ENCODE data around the gene DPM3.
"Not testable (repeated sequence)": the region's sequence is repeated elsewhere in the genome, so short reads cannot be mapped to it uniquely, and the experiment has no call there.

The DPM3 gene

DNA sequence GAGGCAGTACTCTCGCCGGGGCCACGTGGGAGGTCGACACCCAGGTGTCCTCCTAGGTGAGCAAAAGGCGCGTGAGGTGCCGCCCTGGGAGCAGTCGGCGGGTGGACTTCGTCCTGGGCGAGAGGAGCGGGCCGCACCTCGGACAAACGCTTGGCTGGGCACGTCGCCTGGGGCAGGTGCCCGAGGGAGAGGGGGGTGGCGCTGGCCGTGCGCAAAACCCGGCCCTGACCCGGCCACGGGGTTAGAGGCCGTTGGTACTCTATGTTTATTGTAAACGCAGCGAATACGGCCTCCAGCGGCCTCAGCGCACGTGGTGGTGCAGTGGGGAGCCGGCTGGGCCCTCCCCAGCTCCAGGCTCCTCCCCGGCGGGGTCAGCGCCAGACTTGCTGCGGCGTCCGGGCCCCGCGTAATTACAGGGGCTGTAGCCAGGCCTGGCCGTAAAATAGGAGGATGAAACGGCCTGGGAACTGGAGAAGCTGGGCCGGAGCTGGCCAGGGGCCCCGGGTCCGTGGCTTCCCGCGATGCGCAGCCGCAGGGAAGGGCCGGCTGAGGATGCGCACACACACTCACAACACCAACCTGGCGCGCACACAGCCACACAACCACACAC lies 14.3 kb downstream of the DPM3 start:
- peak overlapping the region; percentile 64 to 73 for H3K4me3 ChIP-seq (ENCODE audit: low read depth in 1 of 2, low read length in 2 of 2)
- no peaks in the 10 kb centered on the region for H3K9me3 ChIP-seq (ENCODE audit: control insufficient read depth in 1 of 2, low read length in 2 of 2)
- no peaks in the 10 kb centered on the region for H3K27me3 ChIP-seq (ENCODE audit: control insufficient read depth in 1 of 2, insufficient read depth in 2 of 2, low read length in 2 of 2)
- peak overlapping the region; percentile 84 to 96 for H3K9ac ChIP-seq (ENCODE audit: low read depth in 1 of 2, low read length in 2 of 2)
- peaks cover 30 to 59% of the 10 kb centered on the region in 2 donors for H3K4me1 ChIP-seq (ENCODE audit: control insufficient read depth in 1 of 2, insufficient read depth in 2 of 2, low read length in 2 of 2)
- peaks cover 0 to 6% of the 10 kb centered on the region in 2 donors for H3K36me3 ChIP-seq (ENCODE audit: control insufficient read depth in 1 of 2, insufficient read depth in 2 of 2, low read length in 2 of 2)
- peak overlapping the region; percentile 96 for H3K27ac ChIP-seq (ENCODE audit: low read depth, low read length)

DNA sequence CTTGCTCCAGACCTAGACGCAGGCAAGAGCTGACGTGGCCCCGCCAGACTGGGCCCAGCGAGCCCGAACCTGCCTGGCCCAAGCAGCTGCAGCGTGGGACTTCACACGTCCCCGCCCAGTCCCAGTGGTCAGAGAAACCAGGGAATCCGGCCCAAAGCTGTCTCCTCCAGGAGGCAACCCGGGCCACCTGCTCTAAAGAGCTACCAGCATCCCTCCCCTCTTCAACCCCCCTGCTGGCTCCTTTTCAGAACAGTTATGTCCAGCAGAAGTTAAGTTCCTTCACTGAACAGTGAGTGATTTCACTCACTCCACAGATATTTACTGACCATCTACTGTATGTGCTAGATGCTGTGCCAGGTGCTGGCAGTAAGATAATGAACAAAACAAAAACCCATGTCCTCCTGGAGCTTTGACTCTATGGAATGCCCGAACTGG lies 14.8 kb downstream of the DPM3 start:
- Histone ChIP-seq H3K27ac (ENCODE audit: low read depth, low read length) (peak overlapping the region; percentile 77), H3K4me1 (ENCODE audit: control insufficient read depth in 1 of 2, insufficient read depth in 2 of 2, low read length in 2 of 2) (peaks cover 30 to 54% of the 10 kb centered on the region in 2 donors)

DNA sequence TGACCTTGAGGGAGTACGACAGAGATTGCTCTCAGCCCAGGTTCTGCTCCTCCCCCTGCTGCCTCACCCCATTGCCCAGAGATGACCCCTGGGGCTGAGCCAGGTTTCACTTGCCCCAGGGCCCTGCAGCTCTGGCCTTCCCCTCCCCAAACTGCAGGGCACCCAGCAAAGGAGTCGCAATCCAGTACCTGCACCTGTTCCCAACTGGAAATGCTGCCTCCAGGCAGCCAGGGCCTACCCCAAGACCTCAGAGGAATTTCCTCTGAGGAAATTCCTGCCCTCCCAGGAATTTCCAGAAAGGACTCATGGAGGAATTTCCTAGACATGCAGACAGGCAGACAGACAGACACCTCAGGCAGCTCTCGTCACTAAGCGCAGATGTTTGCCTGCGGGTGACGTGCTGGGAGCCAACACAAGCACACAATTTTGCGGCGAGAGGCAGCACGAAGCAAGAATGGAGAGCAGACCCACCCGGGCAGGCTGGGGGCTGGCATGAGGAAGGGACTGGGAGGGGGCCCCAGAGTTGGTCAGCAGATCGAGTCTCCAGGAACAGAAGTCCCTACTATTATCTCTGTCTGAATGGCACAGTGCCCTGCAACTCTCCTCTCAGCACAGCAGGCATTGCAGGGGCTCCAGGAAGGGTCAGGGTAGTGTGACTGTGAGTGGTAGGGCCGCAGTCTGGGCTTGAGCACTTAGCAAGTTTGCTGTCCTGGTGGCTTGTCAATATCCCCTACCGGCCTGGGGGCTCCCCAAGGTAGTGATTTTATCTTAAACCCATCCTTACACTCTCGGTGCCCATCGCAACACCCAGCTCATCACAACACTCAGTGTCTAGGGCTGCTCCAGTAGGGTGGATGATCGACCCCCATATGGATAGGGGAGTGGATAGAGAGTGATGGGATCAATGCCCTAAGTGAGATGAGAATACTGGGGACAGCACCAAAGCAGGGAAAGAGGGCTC lies 15.5 kb downstream of the DPM3 start:
- Histone ChIP-seq H3K27ac (ENCODE audit: low read depth, low read length) (peak overlapping the region; percentile 77), H3K9me3 (ENCODE audit: control insufficient read depth in 1 of 2, low read length in 2 of 2) (no peaks in the 10 kb centered on the region), H3K4me1 (ENCODE audit: control insufficient read depth in 1 of 2, insufficient read depth in 2 of 2, low read length in 2 of 2) (peaks cover 30 to 50% of the 10 kb centered on the region in 2 donors), H3K36me3 (ENCODE audit: control insufficient read depth in 1 of 2, insufficient read depth in 2 of 2, low read length in 2 of 2) (no peaks in the 10 kb centered on the region), H3K4me3 (ENCODE audit: low read depth in 1 of 2, low read length in 2 of 2) (no peak overlapping the region), H3K27me3 (ENCODE audit: control insufficient read depth in 1 of 2, insufficient read depth in 2 of 2, low read length in 2 of 2) (no peaks in the 10 kb centered on the region), H3K9ac (ENCODE audit: low read depth in 1 of 2, low read length in 2 of 2) (peak overlapping the region; percentile 32 to 57)

More for the DNA sequence above, 14.8 kb downstream of the DPM3 start:
- H3K36me3 ChIP-seq (ENCODE audit: control insufficient read depth in 1 of 2, insufficient read depth in 2 of 2, low read length in 2 of 2), result peaks cover 0 to under 1% of the 10 kb centered on the region in 2 donors
- H3K9ac ChIP-seq (ENCODE audit: low read depth in 1 of 2, low read length in 2 of 2), result peak overlapping the region; percentile 32 to 57
- peak overlapping the region in 1 of 2 donors; percentile 21 for H3K4me3 ChIP-seq (ENCODE audit: low read depth in 1 of 2, low read length in 2 of 2)
- no peaks in the 10 kb centered on the region for H3K9me3 ChIP-seq (ENCODE audit: control insufficient read depth in 1 of 2, low read length in 2 of 2)
- no peaks in the 10 kb centered on the region for H3K27me3 ChIP-seq (ENCODE audit: control insufficient read depth in 1 of 2, insufficient read depth in 2 of 2, low read length in 2 of 2)

DNA sequence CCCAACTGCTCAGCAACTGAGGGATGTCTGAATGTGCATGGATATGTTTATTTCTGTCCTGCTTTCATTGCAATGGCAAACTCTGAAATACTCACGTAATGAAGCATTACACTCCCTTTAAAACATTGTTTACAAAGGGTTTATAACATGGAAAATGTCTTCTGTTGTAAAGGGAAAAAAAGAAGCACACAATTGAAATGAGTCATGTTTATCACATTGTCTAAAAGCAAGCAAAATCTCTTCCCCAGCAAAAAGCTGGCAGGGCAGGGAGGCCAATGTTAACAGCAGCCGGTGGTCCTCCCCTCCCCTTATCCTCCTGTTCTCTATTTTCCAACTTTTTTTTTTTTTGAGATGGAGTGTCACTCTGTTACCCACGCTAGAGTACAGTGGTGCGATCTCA lies 16.5 kb downstream of the DPM3 start:
- Histone ChIP-seq H3K27ac (ENCODE audit: low read depth, low read length) (no peak overlapping the region), H3K4me1 (ENCODE audit: control insufficient read depth in 1 of 2, insufficient read depth in 2 of 2, low read length in 2 of 2) (peaks cover 30 to 41% of the 10 kb centered on the region in 2 donors), H3K36me3 (ENCODE audit: control insufficient read depth in 1 of 2, insufficient read depth in 2 of 2, low read length in 2 of 2) (no peaks in the 10 kb centered on the region), H3K27me3 (ENCODE audit: control insufficient read depth in 1 of 2, insufficient read depth in 2 of 2, low read length in 2 of 2) (no peaks in the 10 kb centered on the region), H3K9me3 (ENCODE audit: control insufficient read depth in 1 of 2, low read length in 2 of 2) (no peaks in the 10 kb centered on the region), H3K9ac (ENCODE audit: low read depth in 1 of 2, low read length in 2 of 2) (no peak overlapping the region), H3K4me3 (ENCODE audit: low read depth in 1 of 2, low read length in 2 of 2) (no peak overlapping the region)

DNA sequence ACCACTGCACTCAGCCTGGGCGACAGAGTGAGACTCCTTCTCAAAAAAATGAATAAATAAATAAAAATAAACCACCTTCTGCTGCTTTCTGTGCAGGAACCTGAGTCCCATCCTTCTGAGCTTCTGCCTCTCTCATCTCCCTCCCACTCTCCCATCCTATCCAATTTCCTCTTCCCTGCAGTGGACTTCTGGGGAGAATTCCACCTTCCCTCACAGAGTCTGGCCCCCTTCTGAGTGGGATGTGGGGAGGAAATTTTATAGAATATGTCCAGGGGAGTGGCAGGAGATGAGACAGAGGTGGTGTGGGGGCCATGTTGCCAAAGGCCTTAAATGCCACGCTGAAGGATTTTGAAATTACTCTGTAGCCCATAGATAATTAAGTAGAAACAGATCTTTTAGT lies 18.0 kb downstream of the DPM3 start:
- Histone ChIP-seq H3K27ac (ENCODE audit: low read depth, low read length) (no peak overlapping the region), H3K9me3 (ENCODE audit: control insufficient read depth in 1 of 2, low read length in 2 of 2) (no peaks in the 10 kb centered on the region), H3K4me1 (ENCODE audit: control insufficient read depth in 1 of 2, insufficient read depth in 2 of 2, low read length in 2 of 2) (peaks cover 30% of the 10 kb centered on the region in 2 donors), H3K9ac (ENCODE audit: low read depth in 1 of 2, low read length in 2 of 2) (no peak overlapping the region), H3K4me3 (ENCODE audit: low read depth in 1 of 2, low read length in 2 of 2) (no peak overlapping the region), H3K27me3 (ENCODE audit: control insufficient read depth in 1 of 2, insufficient read depth in 2 of 2, low read length in 2 of 2) (no peaks in the 10 kb centered on the region), H3K36me3 (ENCODE audit: control insufficient read depth in 1 of 2, insufficient read depth in 2 of 2, low read length in 2 of 2) (no peaks in the 10 kb centered on the region)

DNA sequence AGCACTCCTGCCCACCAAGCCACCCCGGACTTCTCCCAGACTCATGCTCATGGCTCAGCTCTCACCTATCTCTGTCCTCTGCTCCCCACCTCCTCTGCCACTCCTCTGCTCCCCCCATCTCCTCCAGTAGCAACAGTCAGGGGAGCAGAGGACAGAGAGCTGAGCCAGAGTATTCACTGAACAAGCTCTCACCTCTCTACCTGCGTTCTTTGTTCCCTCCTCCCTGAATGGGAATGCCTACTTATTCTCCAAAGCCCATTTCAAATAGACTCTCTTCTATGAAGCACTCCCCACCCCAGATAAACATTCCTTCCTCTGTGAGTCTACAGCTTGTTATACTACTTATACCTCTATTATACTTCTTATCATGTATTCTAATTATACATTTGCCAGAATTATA lies 19.1 kb downstream of the DPM3 start:
- no peak overlapping the region for H3K9ac ChIP-seq (ENCODE audit: low read depth in 1 of 2, low read length in 2 of 2)
- no peaks in the 10 kb centered on the region for H3K27me3 ChIP-seq (ENCODE audit: control insufficient read depth in 1 of 2, insufficient read depth in 2 of 2, low read length in 2 of 2)
- H3K4me3 ChIP-seq (ENCODE audit: low read depth in 1 of 2, low read length in 2 of 2), result no peak overlapping the region

DNA sequence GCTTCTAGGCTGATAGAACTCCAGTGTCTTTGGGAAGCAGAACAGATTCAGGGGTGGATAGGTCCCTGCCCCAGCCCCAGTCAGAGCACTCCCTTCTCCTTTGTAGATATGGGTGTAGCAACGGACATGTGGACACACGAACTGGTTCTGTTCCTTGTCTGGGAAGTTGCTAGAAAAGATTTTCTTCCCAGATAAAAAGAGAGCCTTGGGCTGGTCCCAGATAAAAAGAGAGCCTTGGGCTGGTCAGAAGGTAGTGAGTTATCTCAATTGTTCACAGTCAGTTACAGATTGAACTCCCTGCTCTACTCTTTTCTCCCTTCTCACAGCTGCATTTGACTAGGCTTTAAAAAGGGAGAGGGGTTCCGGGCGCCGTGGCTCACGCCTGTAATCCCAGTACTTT lies 20.1 kb downstream of the DPM3 start:
- no peak overlapping the region for H3K9ac ChIP-seq (ENCODE audit: low read depth in 1 of 2, low read length in 2 of 2)
- no peaks in the 10 kb centered on the region for H3K36me3 ChIP-seq (ENCODE audit: control insufficient read depth in 1 of 2, insufficient read depth in 2 of 2, low read length in 2 of 2)
- H3K9me3 ChIP-seq (ENCODE audit: control insufficient read depth in 1 of 2, low read length in 2 of 2), result no peaks in the 10 kb centered on the region
- no peak overlapping the region for H3K27ac ChIP-seq (ENCODE audit: low read depth, low read length)
- H3K27me3 ChIP-seq (ENCODE audit: control insufficient read depth in 1 of 2, insufficient read depth in 2 of 2, low read length in 2 of 2), result no peaks in the 10 kb centered on the region
- peaks cover 10 to 17% of the 10 kb centered on the region in 2 donors for H3K4me1 ChIP-seq (ENCODE audit: control insufficient read depth in 1 of 2, insufficient read depth in 2 of 2, low read length in 2 of 2)
- H3K4me3 ChIP-seq (ENCODE audit: low read depth in 1 of 2, low read length in 2 of 2), result no peak overlapping the region

More for the DNA sequence above, 19.1 kb downstream of the DPM3 start:
- Histone ChIP-seq H3K27ac (ENCODE audit: low read depth, low read length) (no peak overlapping the region), H3K4me1 (ENCODE audit: control insufficient read depth in 1 of 2, insufficient read depth in 2 of 2, low read length in 2 of 2) (peaks cover 19 to 22% of the 10 kb centered on the region in 2 donors), H3K9me3 (ENCODE audit: control insufficient read depth in 1 of 2, low read length in 2 of 2) (no peaks in the 10 kb centered on the region), H3K36me3 (ENCODE audit: control insufficient read depth in 1 of 2, insufficient read depth in 2 of 2, low read length in 2 of 2) (no peaks in the 10 kb centered on the region)

DNA sequence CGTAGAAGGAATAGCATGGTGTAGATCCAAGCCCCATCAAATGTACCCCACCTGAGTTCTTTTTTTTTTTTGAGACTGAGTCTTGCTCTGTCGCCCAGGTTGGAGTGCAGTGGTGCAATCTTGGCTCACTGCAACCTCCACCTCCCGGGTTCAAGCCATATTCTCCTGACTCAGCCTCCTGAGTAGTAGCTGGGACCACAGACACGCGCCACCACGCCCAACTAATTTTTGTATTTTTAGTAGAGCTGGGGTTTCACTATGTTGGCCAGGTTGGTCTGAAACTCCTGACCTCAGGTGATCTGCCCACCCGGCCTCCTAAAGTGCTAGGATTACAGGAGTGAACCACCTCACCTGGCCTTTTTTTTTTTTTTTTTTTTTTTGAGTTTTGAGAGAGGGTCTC lies 22.2 kb downstream of the DPM3 start:
- not testable (repeated sequence) for H3K9me3 ChIP-seq (ENCODE audit: control insufficient read depth in 1 of 2, low read length in 2 of 2); H3K27me3 ChIP-seq (ENCODE audit: control insufficient read depth in 1 of 2, insufficient read depth in 2 of 2, low read length in 2 of 2); H3K4me3 ChIP-seq (ENCODE audit: low read depth in 1 of 2, low read length in 2 of 2); H3K36me3 ChIP-seq (ENCODE audit: control insufficient read depth in 1 of 2, insufficient read depth in 2 of 2, low read length in 2 of 2); H3K4me1 ChIP-seq (ENCODE audit: control insufficient read depth in 1 of 2, insufficient read depth in 2 of 2, low read length in 2 of 2); H3K9ac ChIP-seq (ENCODE audit: low read depth in 1 of 2, low read length in 2 of 2); H3K27ac ChIP-seq (ENCODE audit: low read depth, low read length)

DNA sequence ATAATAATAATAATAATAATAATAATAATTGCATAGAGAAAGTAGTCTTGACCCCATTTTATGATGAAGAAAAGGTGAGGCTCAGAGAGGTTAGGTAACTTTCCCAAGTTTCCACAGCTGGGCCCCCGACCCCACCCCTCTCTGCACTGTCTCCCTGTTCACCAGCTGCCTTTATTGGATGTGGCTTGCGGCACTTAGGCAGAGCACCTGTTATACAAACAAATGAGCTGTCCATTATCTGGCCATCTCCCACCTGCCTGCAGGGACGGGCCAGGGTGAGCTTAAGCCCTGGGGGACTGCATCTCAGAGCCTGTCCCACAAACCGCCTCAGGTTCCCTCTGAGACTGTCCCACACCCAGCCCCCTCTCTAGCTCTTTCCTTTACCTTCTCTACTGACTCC lies 22.7 kb downstream of the DPM3 start:
- H3K9ac ChIP-seq (ENCODE audit: low read depth in 1 of 2, low read length in 2 of 2), result no peak overlapping the region
- H3K27me3 ChIP-seq (ENCODE audit: control insufficient read depth in 1 of 2, insufficient read depth in 2 of 2, low read length in 2 of 2), result no peaks in the 10 kb centered on the region
- no peaks in the 10 kb centered on the region for H3K36me3 ChIP-seq (ENCODE audit: control insufficient read depth in 1 of 2, insufficient read depth in 2 of 2, low read length in 2 of 2)
- no peaks in the 10 kb centered on the region for H3K9me3 ChIP-seq (ENCODE audit: control insufficient read depth in 1 of 2, low read length in 2 of 2)
- no peak overlapping the region for H3K4me3 ChIP-seq (ENCODE audit: low read depth in 1 of 2, low read length in 2 of 2)
- no peaks in the 10 kb centered on the region for H3K4me1 ChIP-seq (ENCODE audit: control insufficient read depth in 1 of 2, insufficient read depth in 2 of 2, low read length in 2 of 2)
- H3K27ac ChIP-seq (ENCODE audit: low read depth, low read length), result no peak overlapping the region

DNA sequence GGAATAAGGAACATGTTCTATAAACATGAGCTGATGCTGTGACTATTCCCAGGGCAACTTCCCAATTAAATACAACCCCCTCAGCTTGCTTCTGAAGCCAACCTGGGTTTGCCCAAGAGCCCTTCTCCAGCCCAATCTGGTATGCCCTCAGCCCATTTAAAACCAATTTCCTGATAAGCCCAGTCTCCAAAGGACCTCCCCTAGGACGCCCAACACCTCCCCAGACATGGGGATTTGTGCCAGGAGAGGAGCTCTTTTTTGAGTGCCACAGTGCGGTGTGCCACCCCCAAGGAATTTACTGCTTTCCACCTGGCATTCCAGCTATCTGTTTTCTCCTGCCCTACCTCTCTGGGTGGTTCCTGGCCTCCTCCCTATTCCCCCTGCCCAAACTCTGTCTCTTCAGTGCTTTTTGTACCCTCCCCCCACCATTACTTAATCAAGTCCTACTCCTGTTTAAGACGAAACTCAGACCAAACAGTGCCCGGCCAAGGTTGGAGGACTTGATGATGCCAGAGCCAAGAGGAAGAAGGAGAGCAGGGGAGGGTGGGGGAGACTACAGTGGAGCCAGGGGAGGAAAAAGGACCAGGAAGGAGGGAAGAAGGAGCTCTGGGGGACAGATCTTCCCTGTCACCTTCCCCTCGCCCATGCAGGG lies 24.1 kb downstream of the DPM3 start:
- no peaks in the 10 kb centered on the region for H3K27me3 ChIP-seq (ENCODE audit: control insufficient read depth in 1 of 2, insufficient read depth in 2 of 2, low read length in 2 of 2)
- H3K27ac ChIP-seq (ENCODE audit: low read depth, low read length), result no peak overlapping the region
- no peaks in the 10 kb centered on the region for H3K36me3 ChIP-seq (ENCODE audit: control insufficient read depth in 1 of 2, insufficient read depth in 2 of 2, low read length in 2 of 2)
- H3K4me3 ChIP-seq (ENCODE audit: low read depth in 1 of 2, low read length in 2 of 2), result no peak overlapping the region
- no peaks in the 10 kb centered on the region for H3K9me3 ChIP-seq (ENCODE audit: control insufficient read depth in 1 of 2, low read length in 2 of 2)
- no peaks in the 10 kb centered on the region for H3K4me1 ChIP-seq (ENCODE audit: control insufficient read depth in 1 of 2, insufficient read depth in 2 of 2, low read length in 2 of 2)
- H3K9ac ChIP-seq (ENCODE audit: low read depth in 1 of 2, low read length in 2 of 2), result no peak overlapping the region

Data from duodenal mucosa (tissue), 2 donors.